ENCODE results near the gene MSI2.
"Not testable (repeated sequence)": the region's sequence is repeated elsewhere in the genome, so short reads cannot be mapped to it uniquely, and the experiment has no call there.

The MSI2 gene

GRCh38 chr17:57255776-57256681 lies at the start of gene MSI2:
TSS of gene MSI2 (plus strand) at chr17:57256523. CDS start at chr17:57256743, 220 bp downstream.
- peak; percentile 95 for DNase-seq

- DNase-seq, result no peak
These were observed 49.4 kb upstream of the MSI2 start for GRCh38 chr17:57206928-57207327.

- no peak for DNase-seq
These were observed 48.9 kb upstream of the MSI2 start for GRCh38 chr17:57207396-57207795.

- no peak for DNase-seq
These were observed 46.1 kb upstream of the MSI2 start for GRCh38 chr17:57210224-57210553.

GRCh38 chr17:57210972-57211411 lies 45.3 kb upstream of the MSI2 start:
- DNase-seq, result no peak

GRCh38 chr17:57211543-57211942 lies 44.8 kb upstream of the MSI2 start:
- DNase-seq, result no peak

- no peak for DNase-seq
These were observed 43.0 kb upstream of the MSI2 start for GRCh38 chr17:57213180-57213825.

- DNase-seq, result no peak
These were observed 41.0 kb upstream of the MSI2 start for GRCh38 chr17:57215317-57215716.

- no peak for DNase-seq
These were observed 34.7 kb upstream of the MSI2 start for GRCh38 chr17:57221366-57222350.

- not testable (repeated sequence) for DNase-seq
These were observed 33.9 kb upstream of the MSI2 start for GRCh38 chr17:57222422-57222821.

- DNase-seq, result no peak
These were observed 31.2 kb upstream of the MSI2 start for GRCh38 chr17:57225127-57225526.

GRCh38 chr17:57226793-57227192 lies 29.5 kb upstream of the MSI2 start:
- DNase-seq, result no peak

- no peak for DNase-seq
These were observed 27.4 kb upstream of the MSI2 start for GRCh38 chr17:57228911-57229310.

- no peak for DNase-seq
These were observed 22.1 kb upstream of the MSI2 start for GRCh38 chr17:57234061-57234738.

GRCh38 chr17:57234739-57235092 lies 21.6 kb upstream of the MSI2 start:
- no peak for DNase-seq

GRCh38 chr17:57235124-57235523 lies 21.2 kb upstream of the MSI2 start:
- no peak for DNase-seq

- no peak for DNase-seq
These were observed 19.5 kb upstream of the MSI2 start for GRCh38 chr17:57236686-57237299.

GRCh38 chr17:57240648-57241047 lies 15.7 kb upstream of the MSI2 start:
- DNase-seq, result no peak

- DNase-seq, result no peak
These were observed 14.2 kb upstream of the MSI2 start for GRCh38 chr17:57242148-57242547.

- DNase-seq, result peak; percentile 81
These were observed 13.1 kb upstream of the MSI2 start for GRCh38 chr17:57243171-57243622.

- DNase-seq, result no peak
These were observed 10.5 kb upstream of the MSI2 start for GRCh38 chr17:57245786-57246185.

- DNase-seq, result no peak
These were observed 10.1 kb upstream of the MSI2 start for GRCh38 chr17:57246257-57246656.
